ENCODE results near the gene TADA1.

TADA1 gene

GRCh38 chr1:166868639-166869038 is 7.4 kb downstream of the TADA1 start:
- H3K9ac ChIP-seq (ENCODE audit: low read depth, low read length): no peak overlapping the region
- no peaks in the 10 kb centered on the region for H3K9me3 ChIP-seq (ENCODE audit: insufficient read depth, low read depth, low read length)
- H3K27me3 ChIP-seq (ENCODE audit: insufficient read depth, low read length): no peaks in the 10 kb centered on the region
- H3K27ac ChIP-seq (ENCODE audit: low read depth, low read length): no peak overlapping the region
- WGBS: 83% methylated on average over 7 of the region's 7 CpGs
- peaks cover 57% of the 10 kb centered on the region for H3K36me3 ChIP-seq (ENCODE audit: insufficient read depth, low read length)
- H3K4me3 ChIP-seq (ENCODE audit: low read length): no peak overlapping the region
- H3K4me1 ChIP-seq (ENCODE audit: insufficient read depth, low read length): 0 out of 2 replicates have a peak, but pooled peaks cover 4% of the 10 kb centered on the region

- peaks cover 3% of the 10 kb centered on the region; the same call in 1 of the 2 replicates for H3K4me1 ChIP-seq (ENCODE audit: insufficient read depth, low read length)
- no peak overlapping the region for H3K9ac ChIP-seq (ENCODE audit: low read depth, low read length)
- WGBS: 98% methylated on average over 5 of the region's 5 CpGs
- H3K4me3 ChIP-seq (ENCODE audit: low read length): no peak overlapping the region
- no peaks in the 10 kb centered on the region for H3K27me3 ChIP-seq (ENCODE audit: insufficient read depth, low read length)
- H3K9me3 ChIP-seq (ENCODE audit: insufficient read depth, low read depth, low read length): no peaks in the 10 kb centered on the region
- peaks cover 76% of the 10 kb centered on the region for H3K36me3 ChIP-seq (ENCODE audit: insufficient read depth, low read length)
- H3K27ac ChIP-seq (ENCODE audit: low read depth, low read length): no peak overlapping the region
These were observed 10.1 kb downstream of the TADA1 start for GRCh38 chr1:166865926-166866325.

GRCh38 chr1:166859597-166859996 is 16.5 kb downstream of the TADA1 start:
- Histone ChIP-seq H3K27ac (ENCODE audit: low read depth, low read length) (no peak overlapping the region), H3K4me1 (ENCODE audit: insufficient read depth, low read length) (peaks cover 10% of the 10 kb centered on the region), H3K9me3 (ENCODE audit: insufficient read depth, low read depth, low read length) (no peaks in the 10 kb centered on the region), H3K27me3 (ENCODE audit: insufficient read depth, low read length) (no peaks in the 10 kb centered on the region), H3K36me3 (ENCODE audit: insufficient read depth, low read length) (peaks cover 98% of the 10 kb centered on the region), H3K9ac (ENCODE audit: low read depth, low read length) (no peak overlapping the region), H3K4me3 (ENCODE audit: low read length) (no peak overlapping the region)
- 65% methylated on average over 5 of the region's 5 CpGs for WGBS

GRCh38 chr1:166858726-166859419 is 17.2 kb downstream of the TADA1 start:
- Histone ChIP-seq H3K27me3 (ENCODE audit: insufficient read depth, low read length) (no peaks in the 10 kb centered on the region), H3K4me3 (ENCODE audit: low read length) (no peak overlapping the region), H3K4me1 (ENCODE audit: insufficient read depth, low read length) (peaks cover 10% of the 10 kb centered on the region), H3K9me3 (ENCODE audit: insufficient read depth, low read depth, low read length) (no peaks in the 10 kb centered on the region), H3K36me3 (ENCODE audit: insufficient read depth, low read length) (peaks cover 98% of the 10 kb centered on the region), H3K27ac (ENCODE audit: low read depth, low read length) (no peak overlapping the region), H3K9ac (ENCODE audit: low read depth, low read length) (no peak overlapping the region)
- 84% methylated on average over 7 of the region's 7 CpGs for WGBS

GRCh38 chr1:166857995-166858394 is 18.1 kb downstream of the TADA1 start:
- 92% methylated on average over 3 of the region's 3 CpGs for WGBS
- H3K36me3 ChIP-seq (ENCODE audit: insufficient read depth, low read length): peaks cover 98% of the 10 kb centered on the region

GRCh38 chr1:166855558-166855957 is 20.5 kb downstream of the TADA1 start:
- Histone ChIP-seq H3K4me3 (ENCODE audit: low read length) (no peak overlapping the region), H3K9ac (ENCODE audit: low read depth, low read length) (no peak overlapping the region), H3K4me1 (ENCODE audit: insufficient read depth, low read length) (peaks cover 10% of the 10 kb centered on the region; the same call in 1 of the 2 replicates), H3K27ac (ENCODE audit: low read depth, low read length) (no peak overlapping the region), H3K9me3 (ENCODE audit: insufficient read depth, low read depth, low read length) (no peaks in the 10 kb centered on the region), H3K36me3 (ENCODE audit: insufficient read depth, low read length) (peaks cover 99% of the 10 kb centered on the region), H3K27me3 (ENCODE audit: insufficient read depth, low read length) (no peaks in the 10 kb centered on the region)
- 94% methylated on average over 3 of the region's 3 CpGs for WGBS

More at GRCh38 chr1:166857995-166858394, 18.1 kb downstream of the TADA1 start:
- Histone ChIP-seq H3K4me1 (ENCODE audit: insufficient read depth, low read length) (peaks cover 10% of the 10 kb centered on the region), H3K4me3 (ENCODE audit: low read length) (no peak overlapping the region), H3K9me3 (ENCODE audit: insufficient read depth, low read depth, low read length) (no peaks in the 10 kb centered on the region), H3K27me3 (ENCODE audit: insufficient read depth, low read length) (no peaks in the 10 kb centered on the region), H3K9ac (ENCODE audit: low read depth, low read length) (no peak overlapping the region), H3K27ac (ENCODE audit: low read depth, low read length) (no peak overlapping the region)

GRCh38 chr1:166852918-166853317 is 23.1 kb downstream of the TADA1 start:
- no peaks in the 10 kb centered on the region for H3K4me1 ChIP-seq (ENCODE audit: insufficient read depth, low read length)

GRCh38 chr1:166849135-166849534 is 26.9 kb downstream of the TADA1 start:
- Histone ChIP-seq H3K4me3 (ENCODE audit: low read length) (no peak overlapping the region), H3K36me3 (ENCODE audit: insufficient read depth, low read length) (peaks cover 99% of the 10 kb centered on the region), H3K27ac (ENCODE audit: low read depth, low read length) (no peak overlapping the region), H3K27me3 (ENCODE audit: insufficient read depth, low read length) (no peaks in the 10 kb centered on the region), H3K4me1 (ENCODE audit: insufficient read depth, low read length) (no peaks in the 10 kb centered on the region), H3K9ac (ENCODE audit: low read depth, low read length) (no peak overlapping the region), H3K9me3 (ENCODE audit: insufficient read depth, low read depth, low read length) (no peaks in the 10 kb centered on the region)
- 97% methylated on average over 20 of the region's 20 CpGs for WGBS

More at GRCh38 chr1:166852918-166853317, 23.1 kb downstream of the TADA1 start:
- Histone ChIP-seq H3K9ac (ENCODE audit: low read depth, low read length) (no peak overlapping the region), H3K27me3 (ENCODE audit: insufficient read depth, low read length) (no peaks in the 10 kb centered on the region), H3K9me3 (ENCODE audit: insufficient read depth, low read depth, low read length) (no peaks in the 10 kb centered on the region), H3K4me3 (ENCODE audit: low read length) (no peak overlapping the region), H3K27ac (ENCODE audit: low read depth, low read length) (no peak overlapping the region), H3K36me3 (ENCODE audit: insufficient read depth, low read length) (peaks cover 100% of the 10 kb centered on the region)
- WGBS: 0% methylated on average over 1 of the region's 1 CpG

- H3K36me3 ChIP-seq (ENCODE audit: insufficient read depth, low read length): peaks cover 99% of the 10 kb centered on the region
These were observed 27.9 kb downstream of the TADA1 start for GRCh38 chr1:166848193-166848592.

GRCh38 chr1:166844791-166845190 is 31.3 kb downstream of the TADA1 start:
- no peak overlapping the region for H3K4me3 ChIP-seq (ENCODE audit: low read length)
- no peak overlapping the region for H3K9ac ChIP-seq (ENCODE audit: low read depth, low read length)
- no peaks in the 10 kb centered on the region for H3K27me3 ChIP-seq (ENCODE audit: insufficient read depth, low read length)
- 82% methylated on average over 7 of the region's 7 CpGs for WGBS
- H3K9me3 ChIP-seq (ENCODE audit: insufficient read depth, low read depth, low read length): no peaks in the 10 kb centered on the region
- peaks cover 92% of the 10 kb centered on the region for H3K36me3 ChIP-seq (ENCODE audit: insufficient read depth, low read length)
- H3K27ac ChIP-seq (ENCODE audit: low read depth, low read length): no peak overlapping the region
- peaks cover 8% of the 10 kb centered on the region for H3K4me1 ChIP-seq (ENCODE audit: insufficient read depth, low read length)

More at GRCh38 chr1:166848193-166848592, 27.9 kb downstream of the TADA1 start:
- Histone ChIP-seq H3K27ac (ENCODE audit: low read depth, low read length) (no peak overlapping the region), H3K9me3 (ENCODE audit: insufficient read depth, low read depth, low read length) (no peaks in the 10 kb centered on the region), H3K9ac (ENCODE audit: low read depth, low read length) (no peak overlapping the region), H3K27me3 (ENCODE audit: insufficient read depth, low read length) (no peaks in the 10 kb centered on the region), H3K4me1 (ENCODE audit: insufficient read depth, low read length) (no peaks in the 10 kb centered on the region), H3K4me3 (ENCODE audit: low read length) (no peak overlapping the region)

- H3K36me3 ChIP-seq (ENCODE audit: insufficient read depth, low read length): peaks cover 83% of the 10 kb centered on the region
These were observed 32.1 kb downstream of the TADA1 start for GRCh38 chr1:166843769-166844596.

More at GRCh38 chr1:166843769-166844596, 32.1 kb downstream of the TADA1 start:
- no peaks in the 10 kb centered on the region for H3K27me3 ChIP-seq (ENCODE audit: insufficient read depth, low read length)
- peaks cover 8% of the 10 kb centered on the region for H3K4me1 ChIP-seq (ENCODE audit: insufficient read depth, low read length)
- no peak overlapping the region for H3K4me3 ChIP-seq (ENCODE audit: low read length)
- no peaks in the 10 kb centered on the region for H3K9me3 ChIP-seq (ENCODE audit: insufficient read depth, low read depth, low read length)
- WGBS: 93% methylated on average over 6 of the region's 7 CpGs
- H3K27ac ChIP-seq (ENCODE audit: low read depth, low read length): no peak overlapping the region
- H3K9ac ChIP-seq (ENCODE audit: low read depth, low read length): no peak overlapping the region

All from HUES64 (cell line).